Body of pancreas (tissue), 4 donors: Measurements from ENCODE around the gene LRRC41. TPM values are rescaled to one million over a fixed set of nuclear protein-coding genes. Genes with fewer than 3 reads are reported as not detected.

Experiments
- ATAC-seq: fragments of 150-250 bp; one replicate; pipeline ENCODE4 v1.9.1; 2016
- DNase-seq, 4 donors: peaks; one replicate each; pipeline ENCODE4 v3.0.0-alpha.2; 2019
- H3K27ac ChIP-seq, 4 donors: fragments of 200-600 bp; sonication (generic); 1 replicate in 3 of 4; 2 replicates in 1 of 4; pipeline versions ENCODE4 v1.5.1 to v1.6.1; 2016 to 2019; ENCODE audit warnings: mild to moderate bottlenecking in 1 of 4, mixed read lengths in 1 of 4, moderate library complexity in 1 of 4
- H3K27me3 ChIP-seq, 2 donors: fragments of 200-600 bp; sonication (generic); one replicate each; pipeline ENCODE4 v1.6.0; 2016; ENCODE audit warnings: mild to moderate bottlenecking in 1 of 2
- H3K36me3 ChIP-seq, 2 donors: fragments of 200-600 bp; sonication (generic); replicated peaks in 1 of 2; 2 replicates each; pipeline ENCODE4 v1.5.1; 2016; ENCODE audit warnings: low read depth in 2 of 2; ENCODE audit not compliant: insufficient read depth in 1 of 2
- H3K4me1 ChIP-seq: fragments of 200-600 bp; sonication (generic); one replicate; pipeline ENCODE4 v1.6.0; 2016
- H3K4me3 ChIP-seq, 2 donors: fragments of 200-600 bp; sonication (generic); 1 replicate in 1 of 2; 2 replicates in 1 of 2; pipeline ENCODE4 v1.5.1; 2016 to 2019
- H3K9me3 ChIP-seq, 3 donors: fragments of 200-600 bp; sonication (generic); 1 replicate in 2 of 3; 2 replicates in 1 of 3; pipeline ENCODE4 v1.5.1; 2016
- POLR2A ChIP-seq, 3 donors: fragments of 450-650 bp; IDR thresholded peaks; one replicate each; pipeline ENCODE4 v1.6.1; 2016; ENCODE audit warnings: antibody characterized with exemption in 3 of 3, mild to moderate bottlenecking in 2 of 3
- WGBS, 2 donors: methylation state at CpG; one replicate each; pipeline ENCODE4 v1.1.5; 2017; 5-methylcytosine and 5-hydroxymethylcytosine counted together
- intact Hi-C: fragments of 100-400 bp; cut with DNase I; formaldehyde crosslinking; loops from one replicate; pipeline ENCODE4 v1.15.1; 2023
- total RNA-seq, 2 donors: library from RNA; depleted of rRNA; stranded (reverse); fragments of >200 nt; gene quantifications; one replicate each; pipeline ENCODE4 v1.1.0, GENCODE V29; 2016
- TF ChIP-seq, protein P1 (sequence below), 7 experiments: fragments of 450-650 bp in 4 of 7; fragments of 200-600 bp in 3 of 7; sonication (generic) in 3 of 7; IDR thresholded peaks; one replicate each; pipeline ENCODE4 v1.5.1; 2016 to 2019; ENCODE audit warnings: antibody characterized with exemption in 7 of 7

LRRC41 gene
- total RNA-seq, 2 donors from 2014 or later: 36.6 to 59.0 TPM

DNA sequence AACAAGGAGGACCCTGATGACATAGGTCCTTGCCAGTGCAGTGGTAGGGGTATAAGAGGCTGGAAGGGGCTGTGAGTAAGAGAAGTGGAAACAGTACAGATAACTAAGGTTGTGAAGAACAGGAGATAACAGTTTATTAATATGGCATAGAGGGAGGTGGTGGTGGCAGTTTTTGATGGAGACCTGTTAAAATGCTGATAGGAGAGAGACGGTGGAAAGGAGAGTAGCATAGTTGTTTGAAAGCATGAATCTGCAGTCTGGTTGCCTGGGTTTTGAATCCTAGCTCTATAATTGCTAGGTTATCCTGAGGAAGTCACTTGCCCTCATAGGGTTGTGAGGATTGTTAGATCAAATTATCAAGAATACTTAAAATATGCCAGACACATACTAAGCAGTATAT is 19.4 kb downstream of the LRRC41 start:
- WGBS, 2 donors: 78 to 90% methylated on average over 1 of the region's 1 CpG
- Histone ChIP-seq H3K9me3 (no peaks in the 10 kb centered on the region), H3K27me3 (no peaks in the 10 kb centered on the region), H3K36me3 (peaks cover 0 to 18% of the 10 kb centered on the region in 2 donors), H3K4me3 (no peak overlapping the region), H3K4me1 (no peaks in the 10 kb centered on the region), H3K27ac (no peak overlapping the region)
- no peak for ATAC-seq
- DNase-seq: no peak
- intact Hi-C loops: no loop called here
- TF ChIP-seq POLR2A (IDR thresholded peaks at IDR 0.05): no peak
- TF ChIP-seq, protein P1, sequence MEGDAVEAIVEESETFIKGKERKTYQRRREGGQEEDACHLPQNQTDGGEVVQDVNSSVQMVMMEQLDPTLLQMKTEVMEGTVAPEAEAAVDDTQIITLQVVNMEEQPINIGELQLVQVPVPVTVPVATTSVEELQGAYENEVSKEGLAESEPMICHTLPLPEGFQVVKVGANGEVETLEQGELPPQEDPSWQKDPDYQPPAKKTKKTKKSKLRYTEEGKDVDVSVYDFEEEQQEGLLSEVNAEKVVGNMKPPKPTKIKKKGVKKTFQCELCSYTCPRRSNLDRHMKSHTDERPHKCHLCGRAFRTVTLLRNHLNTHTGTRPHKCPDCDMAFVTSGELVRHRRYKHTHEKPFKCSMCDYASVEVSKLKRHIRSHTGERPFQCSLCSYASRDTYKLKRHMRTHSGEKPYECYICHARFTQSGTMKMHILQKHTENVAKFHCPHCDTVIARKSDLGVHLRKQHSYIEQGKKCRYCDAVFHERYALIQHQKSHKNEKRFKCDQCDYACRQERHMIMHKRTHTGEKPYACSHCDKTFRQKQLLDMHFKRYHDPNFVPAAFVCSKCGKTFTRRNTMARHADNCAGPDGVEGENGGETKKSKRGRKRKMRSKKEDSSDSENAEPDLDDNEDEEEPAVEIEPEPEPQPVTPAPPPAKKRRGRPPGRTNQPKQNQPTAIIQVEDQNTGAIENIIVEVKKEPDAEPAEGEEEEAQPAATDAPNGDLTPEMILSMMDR (IDR thresholded peaks at IDR 0.05): no peak

DNA sequence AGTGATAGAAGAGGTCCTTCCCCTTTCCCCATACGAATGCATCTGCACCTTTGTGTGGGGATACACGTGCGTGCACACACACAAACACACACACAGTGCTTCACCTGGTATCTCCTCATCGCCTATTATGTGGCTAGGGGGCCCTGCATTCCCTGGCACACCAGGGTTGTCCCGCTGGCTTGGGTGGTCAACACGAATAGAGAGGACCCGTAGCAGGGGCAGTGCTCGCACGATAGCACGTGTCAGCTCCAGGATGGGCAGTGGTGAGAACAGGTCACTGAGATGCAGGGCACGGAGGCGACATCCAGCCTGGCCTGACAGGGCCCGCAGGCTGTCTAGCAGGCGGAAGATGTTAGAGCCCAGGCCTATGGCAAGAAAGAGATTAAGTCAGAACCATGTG is 22.4 kb downstream of the LRRC41 start:
- Histone ChIP-seq H3K36me3 (peaks cover 0 to 17% of the 10 kb centered on the region in 2 donors), H3K4me3 (no peak overlapping the region), H3K27ac (no peak overlapping the region), H3K9me3 (no peaks in the 10 kb centered on the region), H3K4me1 (no peaks in the 10 kb centered on the region), H3K27me3 (no peaks in the 10 kb centered on the region)
- WGBS, 2 donors: 91 to 92% methylated on average over 14 of the region's 14 CpGs
- no peak for DNase-seq
- TF ChIP-seq, protein P1 (IDR thresholded peaks at IDR 0.05): no peak
- TF ChIP-seq POLR2A (IDR thresholded peaks at IDR 0.05): no peak
- intact Hi-C loops: no loop called here
- no peak for ATAC-seq

DNA sequence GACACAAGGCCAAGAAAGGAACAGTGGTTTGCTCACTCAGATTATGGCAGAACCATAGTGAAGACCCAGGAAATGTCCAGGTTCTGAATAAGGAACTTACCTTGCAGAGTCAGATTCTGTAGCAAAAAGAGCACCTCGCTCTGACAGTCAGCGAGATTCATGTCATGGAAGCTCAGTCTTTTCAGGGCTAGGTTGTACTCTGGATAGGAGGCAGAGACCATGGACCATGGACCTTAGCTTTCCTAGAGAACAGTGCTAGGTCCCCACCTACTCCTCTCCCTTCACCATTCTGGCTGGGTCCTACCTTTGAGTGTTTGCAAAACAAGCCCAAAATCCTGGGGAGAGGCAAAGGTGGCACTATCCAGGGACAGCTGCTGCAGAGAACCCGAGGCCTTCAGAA is 23.3 kb downstream of the LRRC41 start:
- H3K27ac ChIP-seq: no peak overlapping the region
- no peaks in the 10 kb centered on the region for H3K9me3 ChIP-seq
- no peak overlapping the region for H3K4me3 ChIP-seq
- ATAC-seq: no peak
- intact Hi-C loops: no loop called here
- no peak for TF ChIP-seq POLR2A (IDR thresholded peaks at IDR 0.05)
- TF ChIP-seq, protein P1 (IDR thresholded peaks at IDR 0.05): no peak
- WGBS, 2 donors: 96 to 100% methylated on average over 3 of the region's 3 CpGs
- no peaks in the 10 kb centered on the region for H3K27me3 ChIP-seq
- DNase-seq: no peak
- no peaks in the 10 kb centered on the region for H3K4me1 ChIP-seq
- H3K36me3 ChIP-seq: peaks cover 0 to 14% of the 10 kb centered on the region in 2 donors

GRCh38 chr1:46278807-46279206 is 24.6 kb downstream of the LRRC41 start:
- DNase-seq: no peak
- Histone ChIP-seq H3K9me3 (no peaks in the 10 kb centered on the region), H3K4me1 (no peaks in the 10 kb centered on the region), H3K36me3 (peaks cover 0 to 11% of the 10 kb centered on the region in 2 donors), H3K27ac (no peak overlapping the region), H3K27me3 (no peaks in the 10 kb centered on the region), H3K4me3 (no peak overlapping the region)
- no peak for TF ChIP-seq POLR2A (IDR thresholded peaks at IDR 0.05)
- TF ChIP-seq, protein P1 (IDR thresholded peaks at IDR 0.05): no peak
- whole genome bisulfite sequencing, 2 donors: 93 to 95% methylated on average over 9 to 12 of the region's 12 CpGs
- intact Hi-C loops: no loop called here
- no peak for ATAC-seq

- WGBS, 2 donors: 75 to 88% methylated on average over 12 to 14 of the region's 14 CpGs
- H3K27ac ChIP-seq: no peak overlapping the region
- no peaks in the 10 kb centered on the region for H3K4me1 ChIP-seq
- intact Hi-C loops: no loop called here
- no peak for TF ChIP-seq POLR2A (IDR thresholded peaks at IDR 0.05)
- TF ChIP-seq, protein P1 (IDR thresholded peaks at IDR 0.05): no peak
- no peaks in the 10 kb centered on the region for H3K9me3 ChIP-seq
- ATAC-seq (no peak), DNase-seq (no peak)
- H3K36me3 ChIP-seq: peaks cover 0 to 11% of the 10 kb centered on the region in 2 donors
- H3K27me3 ChIP-seq: no peaks in the 10 kb centered on the region
- H3K4me3 ChIP-seq: no peak overlapping the region
Measured at GRCh38 chr1:46277658-46278373, 25.6 kb downstream of the LRRC41 start.
